Measurements from ENCODE around the gene HSD17B2. TPM values are rescaled to one million over a fixed set of nuclear protein-coding genes. Genes with fewer than 3 reads are reported as not detected.
"Not testable (repeated sequence)": the region's sequence is repeated elsewhere in the genome, so short reads cannot be mapped to it uniquely, and the experiment has no call there.

HSD17B2 gene
- total RNA-seq, 2 donors from 2014 or later: not detected

DNA sequence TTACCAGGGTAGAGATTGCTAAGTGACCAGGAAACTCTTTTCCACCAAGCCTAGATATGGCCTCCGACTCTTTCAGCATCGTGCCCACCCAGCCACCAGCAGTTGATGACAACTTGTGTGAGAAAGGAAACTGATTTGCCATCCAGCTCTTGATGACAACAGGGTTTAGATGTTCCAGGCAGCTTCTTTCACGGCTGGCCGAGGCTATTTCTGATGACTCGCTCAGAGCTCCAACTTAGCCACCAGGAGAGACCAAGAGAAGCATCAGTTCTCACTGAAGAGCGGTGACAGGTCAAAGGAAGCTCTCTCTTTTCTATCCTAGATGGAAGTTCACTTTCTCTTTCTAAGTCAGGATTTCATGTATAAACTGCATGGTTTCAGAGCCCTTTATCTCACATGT is 73.7 kb downstream of the HSD17B2 start:
- Histone ChIP-seq H3K4me1 (ENCODE audit: control insufficient read depth, insufficient read depth, low read length) (no peaks in the 10 kb centered on the region), H3K4me3 (ENCODE audit: low read length) (no peak overlapping the region), H3K27me3 (ENCODE audit: control insufficient read depth, insufficient read depth, low read length, poor library complexity, severe bottlenecking) (peaks cover 19% of the 10 kb centered on the region), H3K27ac (ENCODE audit: low read depth, low read length) (no peak overlapping the region), H3K9ac (ENCODE audit: extremely low read depth, low read length, poor library complexity, severe bottlenecking) (no peak overlapping the region), H3K36me3 (ENCODE audit: control insufficient read depth, insufficient read depth, low read length) (no peaks in the 10 kb centered on the region), H3K9me3 (ENCODE audit: control insufficient read depth, low read length) (no peaks in the 10 kb centered on the region)
- H3K36me3 Mint-ChIP-seq (ENCODE audit: low read depth): no peaks in the 10 kb centered on the region
- no peaks in the 10 kb centered on the region for H3K9me3 Mint-ChIP-seq
- peaks cover 2% of the 10 kb centered on the region for H3K4me1 Mint-ChIP-seq
- H3K27me3 Mint-ChIP-seq (ENCODE audit: insufficient read depth): peaks cover 2% of the 10 kb centered on the region
- no peak for TF ChIP-seq CTCF (conservative IDR thresholded peaks at IDR 0.05)
- no peak overlapping the region for H3K4me3 Mint-ChIP-seq
- no peak overlapping the region for H3K27ac Mint-ChIP-seq
- no peak for DNase-seq
- WGBS, 2 experiments (ENCODE audit: insufficient coverage in 1 of 2, insufficient read length in 1 of 2): 91% methylated on average over 6 of the region's 6 CpGs

GRCh38 chr16:82109266-82109665 is 74.2 kb downstream of the HSD17B2 start:
- not testable (repeated sequence) for H3K27me3 Mint-ChIP-seq (ENCODE audit: insufficient read depth); H3K36me3 ChIP-seq (ENCODE audit: control insufficient read depth, insufficient read depth, low read length); H3K9me3 Mint-ChIP-seq; H3K4me3 Mint-ChIP-seq; H3K4me1 ChIP-seq (ENCODE audit: control insufficient read depth, insufficient read depth, low read length); H3K9me3 ChIP-seq (ENCODE audit: control insufficient read depth, low read length); H3K4me3 ChIP-seq (ENCODE audit: low read length); H3K27ac Mint-ChIP-seq; H3K27ac ChIP-seq (ENCODE audit: low read depth, low read length); H3K9ac ChIP-seq (ENCODE audit: extremely low read depth, low read length, poor library complexity, severe bottlenecking); DNase-seq; H3K4me1 Mint-ChIP-seq; H3K36me3 Mint-ChIP-seq (ENCODE audit: low read depth)
- peaks cover 14% of the 10 kb centered on the region for H3K27me3 ChIP-seq (ENCODE audit: control insufficient read depth, insufficient read depth, low read length, poor library complexity, severe bottlenecking)
- WGBS, 2 experiments (ENCODE audit: insufficient coverage in 1 of 2, insufficient read length in 1 of 2): 90 to 95% methylated on average over 2 to 3 of the region's 3 CpGs

GRCh38 chr16:82111944-82112343 is 76.9 kb downstream of the HSD17B2 start:
- no peak overlapping the region for H3K4me3 Mint-ChIP-seq
- H3K27ac Mint-ChIP-seq: no peak overlapping the region
- H3K36me3 ChIP-seq (ENCODE audit: control insufficient read depth, insufficient read depth, low read length): no peaks in the 10 kb centered on the region
- H3K9me3 Mint-ChIP-seq: no peaks in the 10 kb centered on the region
- H3K4me1 Mint-ChIP-seq: peaks cover 2% of the 10 kb centered on the region
- no peaks in the 10 kb centered on the region for H3K9me3 ChIP-seq (ENCODE audit: control insufficient read depth, low read length)
- H3K27me3 Mint-ChIP-seq (ENCODE audit: insufficient read depth): no peaks in the 10 kb centered on the region
- no peaks in the 10 kb centered on the region for H3K27me3 ChIP-seq (ENCODE audit: control insufficient read depth, insufficient read depth, low read length, poor library complexity, severe bottlenecking)
- H3K36me3 Mint-ChIP-seq (ENCODE audit: low read depth): no peaks in the 10 kb centered on the region
- no peaks in the 10 kb centered on the region for H3K4me1 ChIP-seq (ENCODE audit: control insufficient read depth, insufficient read depth, low read length)
- no peak overlapping the region for H3K9ac ChIP-seq (ENCODE audit: extremely low read depth, low read length, poor library complexity, severe bottlenecking)
- WGBS, 2 experiments (ENCODE audit: insufficient coverage in 1 of 2, insufficient read length in 1 of 2): 85 to 95% methylated on average over 2 of the region's 2 CpGs
- no peak overlapping the region for H3K4me3 ChIP-seq (ENCODE audit: low read length)
- TF ChIP-seq CTCF (conservative IDR thresholded peaks at IDR 0.05): no peak
- H3K27ac ChIP-seq (ENCODE audit: low read depth, low read length): no peak overlapping the region
- no peak for DNase-seq

GRCh38 chr16:82113741-82114140 is 78.7 kb downstream of the HSD17B2 start:
- no peak overlapping the region for H3K9ac ChIP-seq (ENCODE audit: extremely low read depth, low read length, poor library complexity, severe bottlenecking)
- Mint-ChIP-seq H3K4me1 (no peaks in the 10 kb centered on the region), H3K4me3 (no peak overlapping the region), H3K9me3 (no peaks in the 10 kb centered on the region), H3K27ac (no peak overlapping the region), H3K36me3 (ENCODE audit: low read depth) (no peaks in the 10 kb centered on the region), H3K27me3 (ENCODE audit: insufficient read depth) (no peaks in the 10 kb centered on the region)
- no peaks in the 10 kb centered on the region for H3K4me1 ChIP-seq (ENCODE audit: control insufficient read depth, insufficient read depth, low read length)
- no peak overlapping the region for H3K4me3 ChIP-seq (ENCODE audit: low read length)
- H3K9me3 ChIP-seq (ENCODE audit: control insufficient read depth, low read length): no peaks in the 10 kb centered on the region
- no peak for TF ChIP-seq CTCF (conservative IDR thresholded peaks at IDR 0.05)
- H3K27me3 ChIP-seq (ENCODE audit: control insufficient read depth, insufficient read depth, low read length, poor library complexity, severe bottlenecking): no peaks in the 10 kb centered on the region
- DNase-seq: no peak
- WGBS, 2 experiments (ENCODE audit: insufficient coverage in 1 of 2, insufficient read length in 1 of 2): 62 to 100% methylated on average over 1 to 3 of the region's 3 CpGs
- no peaks in the 10 kb centered on the region for H3K36me3 ChIP-seq (ENCODE audit: control insufficient read depth, insufficient read depth, low read length)
- no peak overlapping the region for H3K27ac ChIP-seq (ENCODE audit: low read depth, low read length)

Measured in endodermal cell (in vitro differentiated cells).